ENCODE measurements around the gene VPS54.

Gene VPS54

DNA sequence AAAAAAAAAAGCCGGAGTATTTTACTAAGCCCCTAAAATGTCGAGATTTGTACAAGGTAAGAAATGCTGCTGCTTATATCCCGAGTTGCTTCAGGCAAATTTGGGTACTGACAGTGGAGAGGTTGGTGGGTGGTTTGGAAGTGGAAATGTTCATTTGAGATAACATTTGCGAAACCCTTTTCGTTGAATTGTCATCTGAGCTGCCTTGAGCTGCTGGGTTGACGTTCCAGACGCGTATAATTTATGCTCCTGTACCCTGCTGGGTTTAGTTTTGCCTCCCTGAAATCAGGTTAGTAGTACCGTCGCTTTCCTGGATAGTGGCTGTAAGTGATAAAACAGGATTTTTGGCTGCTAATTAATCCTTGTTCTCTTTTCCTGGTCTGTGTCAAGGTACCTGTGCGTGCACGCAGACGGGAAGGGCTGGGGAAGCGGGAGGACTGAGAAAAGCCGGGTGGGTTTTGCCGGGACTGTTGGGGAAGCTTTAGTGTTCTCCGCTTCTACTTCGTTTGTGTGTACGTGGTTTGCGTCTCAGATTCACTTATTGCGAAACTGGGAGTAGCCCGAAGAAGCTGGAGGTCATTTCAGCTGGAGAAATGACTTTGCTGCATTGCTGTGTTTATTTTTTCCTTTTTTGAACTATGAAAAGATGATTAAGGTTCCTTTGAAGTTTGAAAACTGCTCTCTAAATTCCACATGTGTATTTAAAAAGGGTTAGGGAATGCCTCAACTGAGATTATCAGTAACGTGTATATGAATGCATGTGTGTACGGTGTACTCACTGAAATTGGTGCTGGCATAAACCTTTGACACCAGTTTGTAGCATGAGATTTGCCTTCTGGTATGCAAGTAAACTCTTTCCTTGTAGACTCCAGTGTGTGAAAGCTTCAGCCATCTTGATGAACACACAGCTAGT lies 176.8 kb downstream of the VPS54 start:
- H4K20me1 ChIP-seq (ENCODE audit: low read depth, low read length), result peaks cover 9% of the 10 kb centered on the region
- H3F3A ChIP-seq (ENCODE audit: insufficient read depth), result peaks cover 15% of the 10 kb centered on the region
- H3K4me3 ChIP-seq (ENCODE audit: insufficient read depth, low read length, poor library complexity, severe bottlenecking), result peak overlapping the region; percentile 77
- peak overlapping the region; percentile 94 for H3K9ac ChIP-seq (ENCODE audit: low read length)
- peak overlapping the region; percentile 83 for H3K4me2 ChIP-seq (ENCODE audit: low read depth, low read length, poor library complexity, severe bottlenecking)
- no peaks in the 10 kb centered on the region for H3K9me3 ChIP-seq (ENCODE audit: insufficient read depth, low read length)
- H3K27me3 ChIP-seq (ENCODE audit: low read length), result no peaks in the 10 kb centered on the region
- no peak for TF ChIP-seq EZH2phosphoT487 (conservative IDR thresholded peaks at IDR 0.05; ENCODE audit: low read length)
- TF ChIP-seq, protein P1, sequence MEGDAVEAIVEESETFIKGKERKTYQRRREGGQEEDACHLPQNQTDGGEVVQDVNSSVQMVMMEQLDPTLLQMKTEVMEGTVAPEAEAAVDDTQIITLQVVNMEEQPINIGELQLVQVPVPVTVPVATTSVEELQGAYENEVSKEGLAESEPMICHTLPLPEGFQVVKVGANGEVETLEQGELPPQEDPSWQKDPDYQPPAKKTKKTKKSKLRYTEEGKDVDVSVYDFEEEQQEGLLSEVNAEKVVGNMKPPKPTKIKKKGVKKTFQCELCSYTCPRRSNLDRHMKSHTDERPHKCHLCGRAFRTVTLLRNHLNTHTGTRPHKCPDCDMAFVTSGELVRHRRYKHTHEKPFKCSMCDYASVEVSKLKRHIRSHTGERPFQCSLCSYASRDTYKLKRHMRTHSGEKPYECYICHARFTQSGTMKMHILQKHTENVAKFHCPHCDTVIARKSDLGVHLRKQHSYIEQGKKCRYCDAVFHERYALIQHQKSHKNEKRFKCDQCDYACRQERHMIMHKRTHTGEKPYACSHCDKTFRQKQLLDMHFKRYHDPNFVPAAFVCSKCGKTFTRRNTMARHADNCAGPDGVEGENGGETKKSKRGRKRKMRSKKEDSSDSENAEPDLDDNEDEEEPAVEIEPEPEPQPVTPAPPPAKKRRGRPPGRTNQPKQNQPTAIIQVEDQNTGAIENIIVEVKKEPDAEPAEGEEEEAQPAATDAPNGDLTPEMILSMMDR (IDR thresholded peaks at IDR 0.05; ENCODE audit: insufficient read depth, low read length, poor library complexity, severe bottlenecking), result no peak
- H3K27ac ChIP-seq (ENCODE audit: low read depth, low read length), result peak overlapping the region; percentile 93
- H2AFZ ChIP-seq (ENCODE audit: low read depth, low read length, severe bottlenecking), result no peak overlapping the region
- peaks cover 3% of the 10 kb centered on the region; the same call in 1 of the 2 replicates for H3K36me3 ChIP-seq (ENCODE audit: low read length)
- H3K9me2 ChIP-seq (replicated peaks; ENCODE audit: insufficient read depth, low read length), result no peaks in the 10 kb centered on the region
- peaks cover 58% of the 10 kb centered on the region for H3K79me2 ChIP-seq (ENCODE audit: insufficient read depth, low read length)

Measured in SU-DHL-6 (cell line).